ELF-1 (cell line): ENCODE data around the gene VWF.
A peak's percentile ranks its signal among the peaks of the same experiment; 100 is the strongest.
"Not testable (repeated sequence)": the region's sequence is repeated elsewhere in the genome, so short reads cannot be mapped to it uniquely, and the experiment has no call there.

Source experiments
- DNase-seq: peaks from one replicate; pipeline ENCODE4 v3.0.0-alpha.2; 2016; ENCODE audit warnings: low read depth, low spot score

The VWF gene

GRCh38 chr12:6104842-6105241 is 19.6 kb downstream of the VWF start:
- DNase-seq: no peak

- DNase-seq: no peak
Observed at GRCh38 chr12:6104027-6104426, 20.4 kb downstream of the VWF start.

DNA sequence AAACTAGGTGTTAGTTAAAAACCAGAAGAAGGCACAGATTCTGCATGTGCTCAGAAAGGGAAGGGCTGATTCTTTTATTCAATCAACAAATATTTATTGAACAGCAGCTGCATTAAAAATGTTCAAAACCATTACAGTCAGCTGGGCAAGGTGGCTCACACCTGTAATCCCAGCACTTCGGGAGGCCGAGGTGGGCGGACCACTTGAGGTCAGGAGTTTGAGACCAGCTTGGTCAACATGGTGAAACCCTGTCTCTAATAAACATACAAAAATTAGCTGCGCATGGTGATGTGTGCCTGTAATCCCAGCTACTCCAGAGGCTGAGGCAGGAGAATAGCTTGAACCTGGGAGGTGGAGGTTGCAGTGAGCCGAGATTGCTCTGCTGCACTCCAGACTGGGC is 22.4 kb downstream of the VWF start:
- not testable (repeated sequence) for DNase-seq

DNA sequence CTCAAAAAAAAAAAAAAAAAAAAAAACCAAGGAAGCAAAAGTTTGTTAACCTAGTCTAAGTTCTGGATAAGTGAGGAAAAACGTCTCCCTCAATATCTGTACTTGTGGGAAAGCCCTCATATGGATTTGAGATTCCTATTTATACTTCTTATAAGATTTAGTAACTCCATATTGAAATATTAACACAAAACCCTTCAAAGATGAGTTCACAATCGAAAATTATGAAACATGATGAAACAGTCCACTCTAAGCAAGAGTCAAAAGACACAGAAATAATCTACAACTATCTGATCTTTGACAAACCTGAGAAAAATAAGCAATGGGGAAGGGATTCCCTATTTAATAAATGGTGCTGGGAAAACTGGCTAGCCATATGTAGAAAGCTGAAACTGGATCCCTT is 25.2 kb downstream of the VWF start:
- DNase-seq: no peak

DNA sequence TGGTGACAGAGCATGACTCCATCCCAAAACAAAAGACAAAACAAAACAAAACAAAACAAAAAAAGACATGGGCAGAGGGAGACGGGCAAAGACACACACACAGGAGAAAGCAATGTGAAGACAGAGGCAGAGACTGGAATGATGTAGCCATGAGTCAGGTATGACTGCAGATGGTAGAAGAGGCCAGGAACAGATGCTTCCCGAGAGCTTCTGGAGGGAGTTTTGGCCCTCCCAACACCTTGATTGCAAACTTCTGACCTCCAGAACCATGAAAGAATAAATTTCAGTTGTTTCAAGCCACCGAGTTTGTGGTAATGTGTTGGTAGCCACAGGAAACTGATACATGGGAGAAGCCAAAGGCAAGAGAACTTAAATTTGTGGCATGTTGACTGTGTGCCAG is 27.1 kb downstream of the VWF start:
- DNase-seq: no peak

DNA sequence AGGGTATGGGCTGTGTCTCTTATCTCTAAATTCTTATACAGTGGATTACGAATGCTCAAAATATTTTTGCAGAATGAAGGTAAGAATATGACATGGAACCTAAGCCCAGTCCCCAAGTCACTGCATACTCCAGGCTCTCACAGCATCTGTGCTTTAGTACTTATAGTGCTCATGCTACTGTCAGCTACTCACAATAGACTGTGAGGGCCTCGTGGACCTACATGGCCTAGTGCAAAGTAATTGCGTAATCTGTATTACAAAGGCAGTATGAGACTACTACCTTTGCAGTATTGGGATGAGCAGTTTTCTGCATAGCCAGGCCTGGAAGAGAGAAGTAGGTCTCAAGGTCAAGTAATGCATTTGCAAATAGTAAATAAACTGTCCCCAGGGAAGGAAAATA is 27.9 kb downstream of the VWF start:
- DNase-seq: no peak

- DNase-seq: no peak
Observed at GRCh38 chr12:6095269-6095668, 29.2 kb downstream of the VWF start.

- DNase-seq: no peak
Observed at GRCh38 chr12:6093764-6094163, 30.7 kb downstream of the VWF start.

- DNase-seq: peak; percentile 72
Observed at GRCh38 chr12:6092784-6093722, 31.4 kb downstream of the VWF start.

- no peak for DNase-seq
Observed at GRCh38 chr12:6091786-6092566, 32.5 kb downstream of the VWF start.

DNA sequence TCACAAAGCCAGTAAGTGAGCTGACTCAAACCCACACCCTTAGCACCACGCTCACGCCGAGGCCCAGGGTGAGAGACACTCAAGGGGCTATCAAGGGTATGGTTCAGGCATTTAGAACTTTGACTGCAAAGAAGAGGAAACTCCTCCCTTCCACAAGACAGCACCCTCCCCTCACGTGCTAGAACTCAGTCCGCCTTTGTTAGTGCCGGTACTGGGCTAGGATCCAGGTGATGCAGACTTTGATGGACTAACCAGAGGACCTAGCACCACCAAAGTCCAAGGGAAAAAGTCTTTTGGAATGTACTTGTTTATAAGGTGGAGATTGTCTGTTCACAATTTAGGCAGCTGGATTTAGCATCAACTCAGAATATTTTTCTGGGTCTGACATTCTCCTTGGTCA is 33.7 kb downstream of the VWF start:
- no peak for DNase-seq

DNA sequence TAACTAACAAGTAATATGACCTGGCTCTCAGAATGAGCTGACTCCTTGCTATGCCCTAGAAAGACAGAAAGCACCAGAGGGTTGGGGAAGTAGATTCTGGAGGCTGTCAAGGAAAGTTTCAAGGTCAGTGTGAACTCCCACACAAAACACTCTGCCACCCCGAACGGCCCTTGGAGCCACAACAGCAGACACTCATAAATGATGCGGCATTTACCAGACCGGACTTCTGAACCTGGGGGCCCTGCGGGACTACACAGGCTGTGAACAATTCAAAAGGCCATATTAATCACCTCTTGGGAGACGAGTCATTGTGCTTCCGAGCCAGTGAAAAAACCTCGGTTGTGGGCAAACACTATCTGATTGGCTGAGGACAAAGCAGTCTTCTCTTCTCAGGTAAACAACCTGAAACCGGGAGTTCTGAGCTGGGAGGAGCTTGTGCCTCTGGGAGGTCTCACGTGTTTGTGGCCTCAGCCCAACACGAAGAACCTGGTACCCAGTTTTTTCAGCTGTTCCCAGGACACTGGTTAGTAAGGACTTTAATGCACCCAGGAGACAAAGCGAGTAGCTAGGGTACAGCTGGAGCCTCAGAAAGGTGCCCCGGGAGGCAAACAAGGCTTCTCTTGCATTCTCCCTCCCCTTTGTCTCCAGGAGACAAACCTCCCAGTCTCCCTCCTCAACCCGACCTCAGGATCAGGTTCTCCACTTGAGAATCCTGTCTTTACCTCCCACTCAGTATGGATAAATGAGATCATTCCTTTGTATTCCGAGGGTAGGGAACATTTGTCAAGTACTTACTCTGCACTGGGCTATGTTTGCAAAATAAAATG is 35.3 kb downstream of the VWF start:
- peak; percentile 65 for DNase-seq

DNA sequence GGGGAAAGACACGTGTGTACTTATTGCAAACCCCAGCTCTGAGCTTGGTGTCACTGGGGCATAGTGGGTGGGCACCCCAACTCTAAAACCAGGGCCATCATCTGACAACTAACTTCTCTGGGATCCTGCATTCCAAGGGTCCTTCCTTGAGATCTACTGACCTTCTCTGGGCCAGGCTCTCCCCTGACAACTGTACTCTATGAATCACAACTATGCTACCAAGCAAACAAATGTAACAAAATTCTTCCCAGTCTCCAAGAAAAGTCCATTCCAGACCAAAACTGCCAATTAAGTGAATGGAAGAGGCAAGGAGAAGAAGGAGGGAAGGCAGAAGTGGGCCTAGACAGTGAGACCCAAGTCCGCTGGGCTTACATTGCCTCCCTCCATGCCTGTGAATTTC is 38.2 kb downstream of the VWF start:
- no peak for DNase-seq

DNA sequence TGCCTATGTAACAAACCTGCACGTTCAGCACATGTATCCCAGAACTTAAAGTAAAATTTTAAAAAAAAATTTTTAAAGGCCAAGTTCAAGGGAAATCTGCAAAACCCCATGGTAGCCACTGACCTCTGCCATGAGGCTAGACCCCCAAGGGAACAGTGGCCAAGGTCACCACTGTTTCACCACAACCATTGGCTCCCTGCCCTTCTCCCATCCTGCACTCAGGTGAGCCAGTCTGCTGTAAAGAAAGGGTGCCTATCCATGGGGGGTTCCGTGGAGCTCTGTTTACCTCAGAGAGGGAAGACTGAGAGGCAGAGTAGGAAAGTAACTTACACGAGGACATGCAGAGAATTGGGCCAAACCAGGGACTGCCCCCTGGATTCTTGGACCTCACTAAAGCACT is 38.6 kb downstream of the VWF start:
- no peak for DNase-seq

DNA sequence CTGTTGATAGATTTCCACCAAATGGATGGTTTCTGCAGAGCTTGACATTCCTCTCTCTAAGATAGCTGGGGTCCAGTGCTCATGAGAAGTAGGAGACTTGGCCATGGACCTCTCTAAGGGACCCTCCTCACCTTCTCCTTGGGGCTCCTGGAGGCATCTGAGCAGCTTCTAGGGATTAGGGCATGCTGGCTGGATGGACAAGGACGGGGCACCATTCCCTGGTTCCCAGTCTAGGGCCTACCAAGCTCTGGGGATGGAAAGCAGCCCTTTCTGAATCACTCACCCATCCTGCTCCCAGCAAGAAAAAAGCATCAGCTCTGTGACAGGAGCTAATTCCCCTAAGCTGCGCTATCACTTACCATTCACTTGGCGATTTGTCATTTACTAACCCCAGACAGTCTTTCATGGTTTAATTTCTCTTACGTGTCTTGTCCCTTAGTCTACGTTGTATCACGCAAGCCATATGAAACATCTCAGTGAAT is 39.5 kb downstream of the VWF start:
- DNase-seq: no peak

DNA sequence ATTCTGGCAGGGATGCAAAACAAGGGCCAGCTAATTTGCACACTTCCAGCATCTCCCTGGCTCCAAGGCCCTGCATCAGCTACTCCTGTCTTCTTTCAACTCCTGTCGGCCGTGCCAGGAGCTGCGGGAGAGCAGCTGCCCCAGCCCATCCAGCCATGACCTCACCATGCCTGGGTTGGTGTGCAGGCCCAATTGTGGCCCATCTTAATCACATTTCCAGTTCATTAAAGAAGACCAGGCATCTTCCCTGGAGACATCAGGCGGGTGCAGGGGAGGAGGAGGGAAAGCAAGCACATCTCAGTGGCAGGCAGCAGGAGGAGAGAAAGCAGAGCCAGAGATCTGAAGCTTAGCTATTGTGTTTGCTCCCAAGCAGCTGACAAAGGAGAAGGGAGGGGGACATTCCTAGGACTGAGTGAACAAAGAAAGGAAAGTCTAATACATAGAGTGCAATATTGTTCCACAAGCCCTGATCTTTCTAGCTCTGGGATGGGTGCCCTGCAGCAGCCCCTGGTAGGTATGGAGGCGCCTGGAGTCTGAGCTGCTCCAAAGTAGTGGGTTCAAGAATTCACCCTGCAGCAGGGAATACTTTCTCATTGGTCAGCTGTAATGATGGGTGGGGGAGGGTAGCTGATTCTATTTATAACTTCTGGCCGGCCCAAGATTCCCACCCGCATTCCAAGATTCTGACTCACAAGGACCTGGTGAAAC is 40.1 kb downstream of the VWF start:
- DNase-seq: peak; percentile 97

DNA sequence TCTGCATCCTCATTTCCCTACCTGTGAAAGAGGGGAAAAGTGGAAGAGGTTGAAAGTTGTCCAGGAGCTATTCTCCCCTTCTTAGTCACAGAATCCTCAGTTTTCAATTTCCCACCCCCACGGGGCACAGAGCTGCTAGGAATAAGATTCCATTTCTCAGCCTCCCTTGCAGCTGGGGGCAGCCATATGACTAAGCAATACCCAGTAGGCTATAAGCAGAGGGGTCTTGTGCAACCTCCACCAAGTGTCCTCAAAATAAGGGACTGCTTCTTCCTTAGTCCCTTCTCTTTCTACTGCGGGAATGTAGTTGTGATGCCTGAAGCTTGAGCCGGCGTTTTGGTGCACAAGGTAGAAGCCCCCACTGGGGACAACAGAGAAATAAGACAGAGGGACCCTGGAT is 40.9 kb downstream of the VWF start:
- DNase-seq: no peak

DNA sequence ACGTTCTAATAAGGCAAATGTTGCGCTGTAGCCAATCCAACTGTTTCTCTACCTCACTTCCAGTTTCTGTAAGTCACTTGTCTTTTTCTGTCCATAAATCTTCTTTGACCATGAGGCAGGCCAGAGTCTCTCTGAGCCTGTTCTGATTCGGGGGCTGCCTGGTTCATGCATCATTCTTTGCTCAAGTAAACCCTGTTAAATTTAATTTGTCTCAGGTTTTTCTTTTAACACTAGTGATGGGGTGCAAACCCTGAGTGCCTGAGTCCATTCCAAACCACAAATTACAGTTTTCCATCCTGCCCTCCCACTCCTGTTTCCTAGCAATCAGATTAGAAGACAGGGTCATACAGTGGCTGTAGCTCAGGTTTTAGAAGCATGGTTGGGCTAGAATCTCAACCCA is 41.9 kb downstream of the VWF start:
- DNase-seq: no peak

DNA sequence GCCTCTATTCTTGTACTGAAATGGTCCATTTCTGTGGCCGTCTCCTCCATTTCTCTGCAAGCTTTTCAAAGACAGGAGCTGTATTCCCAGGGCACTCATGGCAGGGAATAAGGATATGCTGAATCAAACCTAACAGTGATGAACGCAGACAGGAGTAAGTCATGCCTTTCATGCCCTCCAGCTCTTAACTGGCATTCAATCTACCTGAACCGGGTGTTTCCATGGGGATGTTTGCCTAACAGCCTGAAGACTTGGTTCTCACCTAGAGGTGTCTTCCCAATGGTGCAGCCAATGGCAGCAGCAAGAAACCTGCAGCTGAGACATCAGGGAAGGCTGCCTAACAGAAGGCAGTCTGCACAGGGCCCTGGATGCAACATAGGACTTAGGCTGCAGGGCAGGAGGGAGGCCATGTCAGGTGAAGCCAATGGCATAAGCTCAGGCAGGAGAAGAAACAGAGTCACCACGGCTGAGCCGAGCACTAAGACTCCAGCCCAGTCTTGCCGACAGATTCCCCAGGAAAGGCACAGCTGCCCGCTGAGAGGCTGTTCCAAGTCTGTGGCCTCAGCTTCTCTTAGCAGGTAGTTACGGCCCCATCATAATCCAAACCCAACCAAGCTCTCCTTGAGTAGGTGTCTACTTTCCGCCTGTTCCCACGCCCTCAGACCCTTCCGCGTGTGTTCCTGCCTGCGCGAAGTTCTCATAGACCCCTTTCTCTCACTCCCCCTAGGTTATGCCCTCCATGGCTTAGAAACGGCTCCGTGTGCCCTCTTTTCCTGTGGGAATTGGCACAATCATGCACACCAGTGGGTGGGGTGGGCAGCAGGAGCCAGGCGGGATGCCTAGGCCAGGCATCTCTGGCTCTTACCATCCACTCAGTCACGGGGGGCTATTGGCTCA is 44.1 kb downstream of the VWF start:
- no peak for DNase-seq

- no peak for DNase-seq
Observed at GRCh38 chr12:6078398-6079096, 45.9 kb downstream of the VWF start.
